HepG2 (cell line): ENCODE results near the gene SEC16A. TPM values are rescaled to one million over a fixed set of nuclear protein-coding genes. Genes with fewer than 3 reads are reported as not detected.

Source experiments
- ATAC-seq: fragments of 200-7000 bp; cut with Tn5 transposase; 3 replicates; pipeline ENCODE4 v1.9.1; 2020; ENCODE audit warnings: mild to moderate bottlenecking, moderate library complexity
- BruUV-seq: library from RNA; stranded (reverse); fragments of 400-500 nt; replicated peaks from 2 replicates; lab custom pipeline; 2021; lab: Mats Ljungman, UMichigan
- CTCF ChIA-PET: fragments of 300-600 bp; formaldehyde crosslinking; extraction: SDS; loops from one replicate; lab custom pipeline; 2021; ENCODE audit warnings: low total read pairs, inconsistent platforms, low intra/inter-chr PET ratio; lab: Yijun Ruan, JAX
- POLR2A ChIA-PET: fragments of 350-600 bp; sonication (Branson Sonifier 250); formaldehyde crosslinking; loops from one replicate; lab custom pipeline; 2020; ENCODE audit warnings: antibody characterized with exemption, inconsistent platforms; lab: Yijun Ruan, JAX
- DNase-seq: peaks from one replicate; pipeline ENCODE4 v3.0.0-alpha.2; 2015; ENCODE audit warnings: low spot score
- FAIRE-seq: peaks from 3 replicates; lab custom pipeline; 2011; peaks lifted over from hg19 to GRCh38; lab: Jason Lieb, UNC
- H2AFZ ChIP-seq: one replicate; pipeline ENCODE4 v1.6.1; 2011; ENCODE audit warnings: low read length, inconsistent platforms
- H3K27ac ChIP-seq: fragments of 300-600 bp; 3 replicates; pipeline ENCODE4 v1.8.0; 2011; ENCODE audit warnings: mixed run types, mild to moderate bottlenecking, mixed read lengths, low read length, inconsistent platforms; ENCODE audit not compliant: insufficient read depth; ENCODE audit errors: extremely low read length
- H3K27me3 ChIP-seq, 2 experiments: fragments of 200-600 bp in 1 of 2; 2 replicates in 1 of 2; 3 replicates in 1 of 2; pipeline versions ENCODE4 v1.6.0 to v1.8.0; 2011; ENCODE audit warnings: low read length in 2 of 2, mild to moderate bottlenecking in 2 of 2, moderate library complexity in 2 of 2, inconsistent platforms in 1 of 2; ENCODE audit not compliant: insufficient read depth in 2 of 2, control insufficient read depth in 1 of 2
- H3K36me3 ChIP-seq, 2 experiments: fragments of 200-600 bp in 1 of 2; replicated peaks in 1 of 2; 2 replicates in 1 of 2; 3 replicates in 1 of 2; pipeline versions ENCODE4 v1.5.1 to v1.8.0; 2011; ENCODE audit warnings: low read length in 2 of 2, inconsistent platforms in 1 of 2; ENCODE audit not compliant: insufficient read depth in 2 of 2, control insufficient read depth in 1 of 2
- H3K4me1 ChIP-seq: 2 replicates; pipeline ENCODE4 v1.5.1; 2012; ENCODE audit warnings: low read length, inconsistent platforms; ENCODE audit not compliant: insufficient read depth
- H3K4me2 ChIP-seq: 2 replicates; pipeline ENCODE4 v1.6.0; 2011; ENCODE audit warnings: low read depth, low read length, inconsistent platforms
- H3K4me3 ChIP-seq, 3 experiments: fragments of 200-600 bp in 1 of 3; sonication (generic), shearing (Covaris generic) in 1 of 3; replicated peaks in 1 of 3; 2 replicates each; pipeline ENCODE4 v1.5.1; 2011 to 2016; ENCODE audit warnings: low read length in 3 of 3, inconsistent platforms in 2 of 3, low read depth in 2 of 3, mild to moderate bottlenecking in 2 of 3, control low read depth in 1 of 3, mixed read lengths in 1 of 3; ENCODE audit not compliant: insufficient read depth in 1 of 3
- H3K79me2 ChIP-seq: one replicate; pipeline ENCODE4 v1.6.1; 2011; ENCODE audit warnings: low read length, inconsistent platforms; ENCODE audit not compliant: insufficient read depth
- H3K9ac ChIP-seq: 2 replicates; pipeline ENCODE4 v1.6.0; 2011; ENCODE audit warnings: mild to moderate bottlenecking, low read depth, low read length, inconsistent platforms; ENCODE audit not compliant: insufficient read depth
- H3K9me3 ChIP-seq: 2 replicates; pipeline ENCODE4 v1.5.1; 2012; ENCODE audit warnings: mild to moderate bottlenecking, low read length
- H4K20me1 ChIP-seq: 2 replicates; pipeline ENCODE4 v1.6.0; 2011; ENCODE audit warnings: inconsistent platforms, mild to moderate bottlenecking, low read length, moderate library complexity; ENCODE audit not compliant: insufficient read depth
- AGO2 ChIP-seq: fragments of 200-400 bp; formaldehyde crosslinking; optimal IDR thresholded peaks from 2 replicates; pipeline ENCODE3; 2017; ENCODE audit warnings: mild to moderate bottlenecking, low read depth, low read length, moderate library complexity
- PRDM10 ChIP-seq: sonication (generic); formaldehyde crosslinking; IDR thresholded peaks from 2 replicates; pipeline ENCODE4 v1.4.0; 2020; ENCODE audit warnings: low read depth, missing genetic modification reagents
- SP2 ChIP-seq: sonication (generic); formaldehyde crosslinking; IDR thresholded peaks from 2 replicates; pipeline ENCODE4 v1.5.1; 2020; ENCODE audit warnings: mild to moderate bottlenecking, missing genetic modification reagents
- TFAP4 ChIP-seq: sonication (generic); IDR thresholded peaks from 2 replicates; pipeline ENCODE4 v1.6.1; 2016; ENCODE audit warnings: low read depth, borderline replicate concordance
- USF2 ChIP-seq, 2 experiments: sonication (generic) in 1 of 2; formaldehyde crosslinking in 1 of 2; IDR thresholded peaks; 2 replicates each; pipeline versions ENCODE4 v1.5.1 to v1.6.1; 2011 to 2020; ENCODE audit warnings: borderline replicate concordance in 1 of 2, low read depth in 1 of 2, low read length in 1 of 2, mild to moderate bottlenecking in 1 of 2, missing genetic modification reagents in 1 of 2, moderate library complexity in 1 of 2
- ZNF17 ChIP-seq: sonication (generic); formaldehyde crosslinking; IDR thresholded peaks from 2 replicates; pipeline ENCODE4 v1.5.0; 2020; ENCODE audit warnings: mild to moderate bottlenecking, missing genetic modification reagents
- ZNF30 ChIP-seq: sonication (generic); formaldehyde crosslinking; IDR thresholded peaks from 2 replicates; pipeline ENCODE4 v1.5.0; 2020; ENCODE audit warnings: mild to moderate bottlenecking, missing genetic modification reagents
- WGBS: methylation state at CpG from one replicate; pipeline ENCODE4 v1.1.6; 2017; ENCODE audit warnings: low lambda C conversion rate; 5-methylcytosine and 5-hydroxymethylcytosine counted together
- in situ Hi-C: cut with HindIII; loops from 2 replicates; pipeline ENCODE4 v1.10.0; 2017; ENCODE audit warnings: low pct_unique_long_range_greater_than_20kb; ENCODE audit not compliant: extremely low pct_ligation_motif_present
- intact Hi-C: fragments of 100-400 bp; cut with micrococcal nuclease; formaldehyde crosslinking; loops from one replicate; pipeline ENCODE4 v1.10.0; 2022; ENCODE audit not compliant: unreplicated experiment
- polyA plus RNA-seq, 8 experiments: library from polyadenylated mRNA; depleted of rRNA in 3 of 8; stranded (reverse) in 7 of 8; unstranded in 1 of 8; fragments of >200 nt; fragmentation: Illumina TruSeq in 4 of 8; extraction: Trizol in 4 of 8; gene quantifications; 2 replicates each; pipeline versions ENCODE4 v1.2.1 to v1.2.3, GENCODE V29; 2011 to 2016; ENCODE audit warnings: low read depth in 4 of 8, missing spikeins in 1 of 8, mixed read lengths in 1 of 8; ENCODE audit not compliant: insufficient read depth in 1 of 8
- total RNA-seq, 5 experiments: library from RNA; depleted of rRNA; stranded (reverse); fragments of >200 nt; fragmentation: Illumina TruSeq; extraction: Trizol; gene quantifications; 2 replicates each; pipeline ENCODE4 v1.2.3, GENCODE V29; 2016; ENCODE audit warnings: low read depth in 1 of 5

Gene SEC16A
- total and polyA plus RNA-seq, 2 of the 13 experiments (the other 11 are each of a cell fraction or from before 2014, with no cell fraction given) = 15.9 to 18.9 TPM

GRCh38 chr9:136474974-136475865, 7.6 kb downstream of the SEC16A start:
- H3K9ac ChIP-seq = no peak overlapping the region
- TF ChIP-seq AGO2 (peak; percentile 83), ZNF17 (CRISPR knock-in tag) (no peak)
- no peaks in the 10 kb centered on the region for H3K9me3 ChIP-seq
- BruUV-seq = no TSS peak
- intact Hi-C loops = no loop called here
- in situ Hi-C loops = loop anchor here (5.0 kb wide), 1 partner anchor 33 kb away; no protein-coding TSS in a partner anchor
- peaks cover 38 to 92% of the 10 kb centered on the region in 2 experiments for H3K36me3 ChIP-seq
- no peak for DNase-seq
- no peak overlapping the region for H2AFZ ChIP-seq
- peaks cover 24% of the 10 kb centered on the region for H3K79me2 ChIP-seq
- H3K27ac ChIP-seq = no peak overlapping the region
- ChIA-PET POLR2A (no interaction called here), CTCF (no interaction called here)
- peaks cover 37% of the 10 kb centered on the region for H4K20me1 ChIP-seq
- no peak overlapping the region for H3K4me2 ChIP-seq
- peaks cover 4% of the 10 kb centered on the region; the same call in 1 of the 2 replicates for H3K4me1 ChIP-seq
- no peak for FAIRE-seq
- WGBS = 98% methylated on average over 23 of the region's 34 CpGs
- no peak overlapping the region for H3K4me3 ChIP-seq
- no peak for ATAC-seq
- no peaks in the 10 kb centered on the region for H3K27me3 ChIP-seq

- H3K9ac ChIP-seq = no peak overlapping the region
- H3K9me3 ChIP-seq = no peaks in the 10 kb centered on the region
- POLR2A ChIA-PET = no interaction called here
- H3K79me2 ChIP-seq = peaks cover 15% of the 10 kb centered on the region
- 97% methylated on average over 24 of the region's 27 CpGs for WGBS
- in situ Hi-C loops = no loop called here
- no peak for ATAC-seq
- BruUV-seq = no TSS peak
- H3K4me2 ChIP-seq = no peak overlapping the region
- CTCF ChIA-PET = no interaction called here
- H2AFZ ChIP-seq = no peak overlapping the region
- intact Hi-C loops = no loop called here
- DNase-seq = no peak
- no peaks in the 10 kb centered on the region for H3K4me1 ChIP-seq
- no peaks in the 10 kb centered on the region for H3K27me3 ChIP-seq
- FAIRE-seq = no peak
- H3K4me3 ChIP-seq = no peak overlapping the region
- H4K20me1 ChIP-seq = peaks cover 28% of the 10 kb centered on the region
- no peak overlapping the region for H3K27ac ChIP-seq
- peaks cover 44 to 95% of the 10 kb centered on the region in 2 experiments for H3K36me3 ChIP-seq
- TF ChIP-seq AGO2 (peak; percentile 82), USF2 (IDR thresholded peaks at IDR 0.05; ENCODE audit: low read depth, low read length) (no peak), USF2 (CRISPR knock-in tag; IDR thresholded peaks at IDR 0.05; ENCODE audit: borderline replicate concordance) (no peak), TFAP4 (no peak), ZNF30 (CRISPR knock-in tag) (no peak), PRDM10 (CRISPR knock-in tag) (no peak), SP2 (CRISPR knock-in tag) (no peak)
Measured at GRCh38 chr9:136474021-136474640, 8.7 kb downstream of the SEC16A start.
